NCI-H774 (cell line): Measurements from ENCODE around the gene ZNF516.

Experiments used
- DNase-seq: peaks from one replicate; lab custom pipeline; 2025; lab: John Stamatoyannopoulos, UW

ZNF516 gene

GRCh38 chr18:76421685-76422078 is 73.4 kb downstream of the ZNF516 start:
- no peak for DNase-seq

- no peak for DNase-seq
These were observed 74.0 kb downstream of the ZNF516 start for GRCh38 chr18:76420898-76421684.

GRCh38 chr18:76419811-76420210 is 75.2 kb downstream of the ZNF516 start:
- no peak for DNase-seq

GRCh38 chr18:76416911-76417310 is 78.1 kb downstream of the ZNF516 start:
- no peak for DNase-seq

- no peak for DNase-seq
These were observed 80.0 kb downstream of the ZNF516 start for GRCh38 chr18:76414936-76415621.

GRCh38 chr18:76412818-76413565 is 82.0 kb downstream of the ZNF516 start:
- DNase-seq: no peak

GRCh38 chr18:76412010-76412817 is 82.8 kb downstream of the ZNF516 start:
- no peak for DNase-seq

- DNase-seq: no peak
These were observed 84.2 kb downstream of the ZNF516 start for GRCh38 chr18:76410660-76411417.

GRCh38 chr18:76410033-76410432 is 85.0 kb downstream of the ZNF516 start:
- DNase-seq: no peak

- DNase-seq: no peak
These were observed 86.5 kb downstream of the ZNF516 start for GRCh38 chr18:76408480-76409067.

GRCh38 chr18:76407681-76408080 is 87.4 kb downstream of the ZNF516 start:
- DNase-seq: no peak

- no peak for DNase-seq
These were observed 88.3 kb downstream of the ZNF516 start for GRCh38 chr18:76406791-76407190.

- DNase-seq: no peak
These were observed 89.2 kb downstream of the ZNF516 start for GRCh38 chr18:76405681-76406356.

GRCh38 chr18:76405280-76405679 is 89.8 kb downstream of the ZNF516 start:
- DNase-seq: no peak

GRCh38 chr18:76404345-76404831 is 90.7 kb downstream of the ZNF516 start:
- no peak for DNase-seq

GRCh38 chr18:76402026-76402990 is 92.7 kb downstream of the ZNF516 start:
- no peak for DNase-seq

GRCh38 chr18:76401498-76401897 is 93.5 kb downstream of the ZNF516 start:
- no peak for DNase-seq

- DNase-seq: no peak
These were observed 95.2 kb downstream of the ZNF516 start for GRCh38 chr18:76399613-76400391.
